ENCODE data around the gene EPHA6.

Gene EPHA6

GRCh38 chr3:97552186-97552585, 737.8 kb downstream of the EPHA6 start:
- Histone ChIP-seq H3K4me1 (ENCODE audit: insufficient read depth, low read length) (no peaks in the 10 kb centered on the region), H3K4me3 (ENCODE audit: low read depth in 1 of 2, low read length in 2 of 2) (no peak overlapping the region), H2AFZ (ENCODE audit: low read depth, low read length) (no peak overlapping the region), H3K27ac (ENCODE audit: low read length) (no peak overlapping the region), H3K4me2 (ENCODE audit: insufficient read depth, low read length) (no peak overlapping the region), H3K36me3 (ENCODE audit: insufficient read depth, low read length) (no peaks in the 10 kb centered on the region), H3K79me2 (ENCODE audit: insufficient read depth, low read length) (no peaks in the 10 kb centered on the region), H3K9me3 (ENCODE audit: insufficient read depth, low read length, severe bottlenecking) (no peaks in the 10 kb centered on the region), H3K27me3 (ENCODE audit: insufficient read depth, low read length, poor library complexity) (no peaks in the 10 kb centered on the region), H4K20me1 (ENCODE audit: insufficient read depth, low read length) (no peaks in the 10 kb centered on the region), H3K9ac (ENCODE audit: low read depth, low read length) (no peak overlapping the region)
- DNase-seq (no peak), ATAC-seq (ENCODE audit: insufficient read depth, low read depth) (no peak)
- TF ChIP-seq CTCF (IDR thresholded peaks at IDR 0.05; ENCODE audit: borderline replicate concordance, extremely low read depth, low read length, poor library complexity, severe bottlenecking), result no peak
- no peak for TF ChIP-seq EZH2 (IDR thresholded peaks at IDR 0.05; ENCODE audit: borderline replicate concordance, low read depth, low read length, severe bottlenecking)

GRCh38 chr3:97575742-97576141, 761.3 kb downstream of the EPHA6 start:
- H3K9ac ChIP-seq (ENCODE audit: low read depth, low read length), result no peak overlapping the region
- no peaks in the 10 kb centered on the region for H4K20me1 ChIP-seq (ENCODE audit: insufficient read depth, low read length)
- H3K79me2 ChIP-seq (ENCODE audit: insufficient read depth, low read length), result no peaks in the 10 kb centered on the region
- no peak overlapping the region for H3K4me3 ChIP-seq (ENCODE audit: low read depth in 1 of 2, low read length in 2 of 2)
- H3K4me2 ChIP-seq (ENCODE audit: insufficient read depth, low read length), result no peak overlapping the region
- ATAC-seq (ENCODE audit: insufficient read depth, low read depth), result no peak
- H3K4me1 ChIP-seq (ENCODE audit: insufficient read depth, low read length), result no peaks in the 10 kb centered on the region
- H2AFZ ChIP-seq (ENCODE audit: low read depth, low read length), result no peak overlapping the region
- H3K36me3 ChIP-seq (ENCODE audit: insufficient read depth, low read length), result no peaks in the 10 kb centered on the region
- H3K27me3 ChIP-seq (ENCODE audit: insufficient read depth, low read length, poor library complexity), result no peaks in the 10 kb centered on the region
- no peaks in the 10 kb centered on the region for H3K9me3 ChIP-seq (ENCODE audit: insufficient read depth, low read length, severe bottlenecking)
- TF ChIP-seq EZH2 (IDR thresholded peaks at IDR 0.05; ENCODE audit: borderline replicate concordance, low read depth, low read length, severe bottlenecking) (no peak), CTCF (IDR thresholded peaks at IDR 0.05; ENCODE audit: borderline replicate concordance, extremely low read depth, low read length, poor library complexity, severe bottlenecking) (no peak)
- no peak overlapping the region for H3K27ac ChIP-seq (ENCODE audit: low read length)
- no peak for DNase-seq

GRCh38 chr3:97576221-97576620, 761.8 kb downstream of the EPHA6 start:
- TF ChIP-seq EZH2 (IDR thresholded peaks at IDR 0.05; ENCODE audit: borderline replicate concordance, low read depth, low read length, severe bottlenecking), result no peak
- TF ChIP-seq CTCF (IDR thresholded peaks at IDR 0.05; ENCODE audit: borderline replicate concordance, extremely low read depth, low read length, poor library complexity, severe bottlenecking), result no peak
- no peaks in the 10 kb centered on the region for H3K27me3 ChIP-seq (ENCODE audit: insufficient read depth, low read length, poor library complexity)
- H3K4me1 ChIP-seq (ENCODE audit: insufficient read depth, low read length), result no peaks in the 10 kb centered on the region
- no peak overlapping the region for H3K9ac ChIP-seq (ENCODE audit: low read depth, low read length)
- H2AFZ ChIP-seq (ENCODE audit: low read depth, low read length), result no peak overlapping the region
- ATAC-seq (ENCODE audit: insufficient read depth, low read depth), result no peak
- DNase-seq, result no peak
- H3K79me2 ChIP-seq (ENCODE audit: insufficient read depth, low read length), result no peaks in the 10 kb centered on the region
- H3K36me3 ChIP-seq (ENCODE audit: insufficient read depth, low read length), result no peaks in the 10 kb centered on the region
- no peak overlapping the region for H3K27ac ChIP-seq (ENCODE audit: low read length)
- H3K4me2 ChIP-seq (ENCODE audit: insufficient read depth, low read length), result no peak overlapping the region
- no peaks in the 10 kb centered on the region for H3K9me3 ChIP-seq (ENCODE audit: insufficient read depth, low read length, severe bottlenecking)
- no peaks in the 10 kb centered on the region for H4K20me1 ChIP-seq (ENCODE audit: insufficient read depth, low read length)
- no peak overlapping the region for H3K4me3 ChIP-seq (ENCODE audit: low read depth in 1 of 2, low read length in 2 of 2)

- no peaks in the 10 kb centered on the region for H3K27me3 ChIP-seq (ENCODE audit: insufficient read depth, low read length, poor library complexity)
- no peaks in the 10 kb centered on the region for H3K4me1 ChIP-seq (ENCODE audit: insufficient read depth, low read length)
- ATAC-seq (ENCODE audit: insufficient read depth, low read depth) (no peak), DNase-seq (no peak)
- no peak overlapping the region for H3K27ac ChIP-seq (ENCODE audit: low read length)
- no peak overlapping the region for H3K4me2 ChIP-seq (ENCODE audit: insufficient read depth, low read length)
- H3K9ac ChIP-seq (ENCODE audit: low read depth, low read length), result no peak overlapping the region
- H4K20me1 ChIP-seq (ENCODE audit: insufficient read depth, low read length), result no peaks in the 10 kb centered on the region
- H3K9me3 ChIP-seq (ENCODE audit: insufficient read depth, low read length, severe bottlenecking), result no peaks in the 10 kb centered on the region
- no peaks in the 10 kb centered on the region for H3K79me2 ChIP-seq (ENCODE audit: insufficient read depth, low read length)
- no peaks in the 10 kb centered on the region for H3K36me3 ChIP-seq (ENCODE audit: insufficient read depth, low read length)
- TF ChIP-seq CTCF (IDR thresholded peaks at IDR 0.05; ENCODE audit: borderline replicate concordance, extremely low read depth, low read length, poor library complexity, severe bottlenecking), result no peak
- no peak for TF ChIP-seq EZH2 (IDR thresholded peaks at IDR 0.05; ENCODE audit: borderline replicate concordance, low read depth, low read length, severe bottlenecking)
- H3K4me3 ChIP-seq (ENCODE audit: low read depth in 1 of 2, low read length in 2 of 2), result no peak overlapping the region
- H2AFZ ChIP-seq (ENCODE audit: low read depth, low read length), result no peak overlapping the region
These were observed 765.0 kb downstream of the EPHA6 start for GRCh38 chr3:97579365-97579764.

Data from DND-41 (cell line).